ENCODE measurements around the gene CBX5. TPM values are rescaled to one million over a fixed set of nuclear protein-coding genes. Genes with fewer than 3 reads are reported as not detected.

Gene CBX5
- total and polyA plus RNA-seq, 10 of the 15 experiments (the other 5 are each of a cell fraction or from before 2014, with no cell fraction given), result 46.7 to 138 (median 74.6) TPM

DNA sequence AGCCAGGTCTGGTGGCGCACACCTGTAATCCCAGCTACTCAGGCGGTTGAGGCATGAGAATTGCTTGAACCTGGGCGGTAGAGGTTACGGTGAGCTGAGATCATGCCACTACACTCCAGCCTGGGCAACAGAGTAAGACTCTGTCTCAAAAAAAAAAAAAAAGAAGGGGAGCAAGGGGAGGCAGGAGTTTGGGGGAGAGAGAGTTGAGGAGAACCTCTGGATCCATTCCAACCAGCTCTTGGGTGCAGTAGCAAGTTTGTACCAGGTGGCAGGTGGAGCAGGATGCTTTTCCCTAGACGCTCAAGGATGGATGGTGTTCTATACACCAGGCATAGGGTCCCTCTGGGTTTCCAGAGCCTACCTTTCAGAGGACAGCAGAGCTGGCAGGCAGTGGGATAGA, 19.0 kb upstream of the CBX5 start:
- Histone ChIP-seq H3K9ac (ENCODE audit: control insufficient read depth, insufficient read depth, low read length) (no peak overlapping the region), H3K4me3 (no peak overlapping the region), H3K27ac (ENCODE audit: control insufficient read depth, insufficient read depth) (no peak overlapping the region), H3K36me3 (ENCODE audit: control insufficient read depth in 2 of 2, insufficient read depth in 2 of 2, low read length in 1 of 2) (no peaks in the 10 kb centered on the region), H3K27me3 (replicated peaks in 1 of 2; ENCODE audit: control insufficient read depth in 2 of 2, insufficient read depth in 2 of 2, low read length in 1 of 2) (peaks cover 12 to 24% of the 10 kb centered on the region in 2 experiments), H2AFZ (ENCODE audit: control insufficient read depth, low read depth, low read length) (no peak overlapping the region), H3K4me1 (ENCODE audit: control insufficient read depth, insufficient read depth, low read length) (0 out of 2 replicates have a peak, but pooled peaks cover 3% of the 10 kb centered on the region), H3K4me2 (ENCODE audit: control insufficient read depth, insufficient read depth) (no peak overlapping the region), H4K20me1 (ENCODE audit: control insufficient read depth, insufficient read depth) (no peaks in the 10 kb centered on the region), H3K79me2 (ENCODE audit: control insufficient read depth, insufficient read depth, low read length) (no peaks in the 10 kb centered on the region), H3K9me3 (replicated peaks; ENCODE audit: control insufficient read depth, insufficient read depth, low read length) (no peaks in the 10 kb centered on the region)
- RAD21 ChIA-PET (ENCODE audit: unreplicated experiment), result no interaction called here
- ATAC-seq, result no peak
- 59% methylated on average over 5 of the region's 5 CpGs for WGBS (ENCODE audit: insufficient coverage, insufficient replicate concordance, low lambda C conversion rate, missing lambda C conversion rate)
- in situ Hi-C loops (cut with MboI) (loop anchor here (5.0 kb wide), 1 partner anchor 63 kb away; the partner anchor contains the start of gene GPR84), intact Hi-C loops (cut with micrococcal nuclease; ENCODE audit: unreplicated experiment) (no loop called here)
- no peak for DNase-seq (ENCODE audit: low read depth, low spot score)
- TF ChIP-seq CBX3 (IDR thresholded peaks at IDR 0.05; ENCODE audit: borderline replicate concordance, low read depth) (no peak), TCF7 (IDR thresholded peaks at IDR 0.05; ENCODE audit: borderline replicate concordance) (no peak), YY1 (IDR thresholded peaks at IDR 0.05; ENCODE audit: low read depth, low read length) (no peak)
- TF ChIP-seq, protein P1, sequence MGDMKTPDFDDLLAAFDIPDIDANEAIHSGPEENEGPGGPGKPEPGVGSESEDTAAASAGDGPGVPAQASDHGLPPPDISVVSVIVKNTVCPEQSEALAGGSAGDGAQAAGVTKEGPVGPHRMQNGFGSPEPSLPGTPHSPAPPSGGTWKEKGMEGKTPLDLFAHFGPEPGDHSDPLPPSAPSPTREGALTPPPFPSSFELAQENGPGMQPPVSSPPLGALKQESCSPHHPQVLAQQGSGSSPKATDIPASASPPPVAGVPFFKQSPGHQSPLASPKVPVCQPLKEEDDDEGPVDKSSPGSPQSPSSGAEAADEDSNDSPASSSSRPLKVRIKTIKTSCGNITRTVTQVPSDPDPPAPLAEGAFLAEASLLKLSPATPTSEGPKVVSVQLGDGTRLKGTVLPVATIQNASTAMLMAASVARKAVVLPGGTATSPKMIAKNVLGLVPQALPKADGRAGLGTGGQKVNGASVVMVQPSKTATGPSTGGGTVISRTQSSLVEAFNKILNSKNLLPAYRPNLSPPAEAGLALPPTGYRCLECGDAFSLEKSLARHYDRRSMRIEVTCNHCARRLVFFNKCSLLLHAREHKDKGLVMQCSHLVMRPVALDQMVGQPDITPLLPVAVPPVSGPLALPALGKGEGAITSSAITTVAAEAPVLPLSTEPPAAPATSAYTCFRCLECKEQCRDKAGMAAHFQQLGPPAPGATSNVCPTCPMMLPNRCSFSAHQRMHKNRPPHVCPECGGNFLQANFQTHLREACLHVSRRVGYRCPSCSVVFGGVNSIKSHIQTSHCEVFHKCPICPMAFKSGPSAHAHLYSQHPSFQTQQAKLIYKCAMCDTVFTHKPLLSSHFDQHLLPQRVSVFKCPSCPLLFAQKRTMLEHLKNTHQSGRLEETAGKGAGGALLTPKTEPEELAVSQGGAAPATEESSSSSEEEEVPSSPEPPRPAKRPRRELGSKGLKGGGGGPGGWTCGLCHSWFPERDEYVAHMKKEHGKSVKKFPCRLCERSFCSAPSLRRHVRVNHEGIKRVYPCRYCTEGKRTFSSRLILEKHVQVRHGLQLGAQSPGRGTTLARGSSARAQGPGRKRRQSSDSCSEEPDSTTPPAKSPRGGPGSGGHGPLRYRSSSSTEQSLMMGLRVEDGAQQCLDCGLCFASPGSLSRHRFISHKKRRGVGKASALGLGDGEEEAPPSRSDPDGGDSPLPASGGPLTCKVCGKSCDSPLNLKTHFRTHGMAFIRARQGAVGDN (IDR thresholded peaks at IDR 0.05), result no peak
- no peak for FAIRE-seq
- POLR2A ChIA-PET, result no interaction called here
- no TSS peak for BruUV-seq (replicated peaks)
- CTCF ChIA-PET, result interaction anchor here (0.6 to 2.0 kb wide), 13 partner anchors 10 to 101 kb away, joined by 3 to 5 read pairs (median 3); no protein-coding TSS in a partner anchor
- SMC1A ChIA-PET (ENCODE audit: uncharacterized antibody, unreplicated experiment), result interaction anchor here (0.6 to 1.5 kb wide), 4 partner anchors 26 to 102 kb away, joined by 3 to 5 read pairs (median 4); partner anchors contain the start of gene COPZ1

Measured in GM12878 (cell line).